ENCODE measurements around the gene SAYSD1.
"Not testable (repeated sequence)": the region's sequence is repeated elsewhere in the genome, so short reads cannot be mapped to it uniquely, and the experiment has no call there.

SAYSD1 gene, protein sequence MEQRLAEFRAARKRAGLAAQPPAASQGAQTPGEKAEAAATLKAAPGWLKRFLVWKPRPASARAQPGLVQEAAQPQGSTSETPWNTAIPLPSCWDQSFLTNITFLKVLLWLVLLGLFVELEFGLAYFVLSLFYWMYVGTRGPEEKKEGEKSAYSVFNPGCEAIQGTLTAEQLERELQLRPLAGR

DNA sequence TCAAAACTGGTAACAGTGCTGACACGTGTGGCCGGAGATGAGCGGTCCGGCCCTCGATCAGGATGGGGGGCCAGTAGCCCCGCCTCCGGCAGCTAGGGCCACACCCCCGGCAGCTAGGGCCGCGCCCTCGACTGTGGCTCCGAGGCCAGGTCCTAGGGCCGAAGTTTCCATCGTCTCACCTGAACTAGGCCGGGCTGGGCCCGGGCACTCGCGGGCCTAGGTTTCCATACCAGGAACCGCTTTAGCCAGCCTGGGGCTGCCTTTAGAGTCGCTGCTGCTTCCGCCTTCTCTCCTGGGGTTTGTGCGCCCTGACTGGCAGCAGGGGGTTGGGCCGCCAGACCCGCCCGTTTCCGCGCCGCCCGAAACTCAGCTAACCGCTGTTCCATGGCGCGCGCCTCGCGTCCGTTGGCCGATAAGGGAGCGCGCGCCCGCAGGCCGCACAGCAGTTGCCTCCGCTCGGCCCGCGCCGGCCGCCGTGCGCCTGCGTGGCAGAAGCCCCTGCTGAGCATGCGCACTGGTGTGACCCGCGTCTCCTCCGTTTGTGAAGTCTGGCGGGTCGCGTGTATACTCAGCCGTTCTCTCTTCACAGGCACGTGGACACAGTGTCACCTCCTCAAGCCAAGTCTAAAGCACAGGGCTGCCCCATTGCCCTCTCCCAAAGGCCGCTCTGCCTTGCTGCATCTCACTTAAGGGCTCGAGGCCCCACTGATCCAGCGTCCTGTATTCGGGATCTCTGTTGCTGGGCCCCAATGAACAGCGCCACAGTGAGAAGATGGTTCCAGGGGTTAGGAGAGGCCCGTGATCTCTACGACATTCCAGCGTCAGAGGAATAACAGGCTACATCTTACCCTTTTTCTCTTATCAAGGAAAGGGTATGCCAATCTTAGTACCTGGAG is at the start of gene SAYSD1:
Gene SAYSD1, minus strand, starts transcription at position 483 of the 896 bp plus-strand sequence. Its CDS starts 97 bp downstream, at position 386.
- DNase-seq: peak; percentile 97

DNA sequence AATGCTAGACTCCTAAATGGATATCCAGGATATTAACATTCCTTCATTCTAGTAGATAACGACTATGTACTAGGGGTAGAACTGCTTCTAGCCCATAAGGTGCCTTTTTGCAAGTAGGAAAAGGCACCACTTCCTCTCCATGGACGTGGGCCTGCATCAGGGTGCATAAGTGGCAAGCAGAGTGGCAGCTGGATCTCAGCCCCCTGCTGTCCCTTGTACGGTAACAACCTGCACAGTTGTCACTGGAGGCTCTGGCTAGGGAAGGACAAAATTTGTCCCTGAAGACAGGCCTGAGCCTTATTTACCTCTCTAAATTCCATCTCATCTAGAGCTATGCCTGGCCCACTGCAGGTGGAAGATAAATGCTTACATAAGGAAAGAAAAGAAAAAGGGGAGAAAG is 42.5 kb upstream of the SAYSD1 start:
- no peak for DNase-seq

GRCh38 chr6:39156801-39157200 is 41.8 kb upstream of the SAYSD1 start:
- no peak for DNase-seq

- no peak for DNase-seq
These were observed 39.7 kb upstream of the SAYSD1 start for GRCh38 chr6:39154705-39155104.

- DNase-seq: no peak
These were observed 38.9 kb upstream of the SAYSD1 start for GRCh38 chr6:39153766-39154397.

GRCh38 chr6:39152262-39152661 is 37.3 kb upstream of the SAYSD1 start:
- DNase-seq: no peak

GRCh38 chr6:39151211-39151610 is 36.2 kb upstream of the SAYSD1 start:
- DNase-seq: no peak

DNA sequence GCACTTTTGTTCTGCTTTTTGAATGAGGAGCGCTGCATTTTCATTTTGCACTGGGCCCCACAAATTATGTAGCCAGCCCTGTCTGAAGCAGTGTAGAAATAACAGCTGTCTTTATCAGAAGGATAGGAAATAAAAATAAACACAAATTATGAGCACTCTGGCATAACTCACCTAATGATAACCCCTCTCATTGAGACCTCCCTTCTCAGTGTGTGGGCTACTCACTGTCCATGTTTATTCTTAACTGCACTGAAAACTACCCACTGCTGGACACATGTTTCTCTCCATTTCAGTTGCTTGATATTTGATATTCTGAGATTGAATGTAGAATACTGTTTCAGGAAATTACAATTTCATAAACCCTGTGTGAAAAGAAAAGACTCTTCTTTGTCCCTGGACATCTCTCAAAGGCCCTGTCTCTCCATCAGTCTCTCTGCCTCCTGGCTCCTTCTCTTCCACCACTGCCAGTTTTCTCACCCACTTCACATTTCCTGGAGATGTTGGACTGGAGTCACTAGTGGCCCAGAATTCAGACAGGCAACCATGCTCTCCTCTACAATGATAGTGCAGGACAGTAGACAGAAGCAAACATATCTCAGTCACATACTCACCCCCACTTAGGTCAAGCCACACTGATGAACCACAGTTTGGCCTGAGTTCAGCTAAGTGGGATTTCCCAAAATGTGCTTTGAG is 29.6 kb upstream of the SAYSD1 start:
- no peak for DNase-seq

DNA sequence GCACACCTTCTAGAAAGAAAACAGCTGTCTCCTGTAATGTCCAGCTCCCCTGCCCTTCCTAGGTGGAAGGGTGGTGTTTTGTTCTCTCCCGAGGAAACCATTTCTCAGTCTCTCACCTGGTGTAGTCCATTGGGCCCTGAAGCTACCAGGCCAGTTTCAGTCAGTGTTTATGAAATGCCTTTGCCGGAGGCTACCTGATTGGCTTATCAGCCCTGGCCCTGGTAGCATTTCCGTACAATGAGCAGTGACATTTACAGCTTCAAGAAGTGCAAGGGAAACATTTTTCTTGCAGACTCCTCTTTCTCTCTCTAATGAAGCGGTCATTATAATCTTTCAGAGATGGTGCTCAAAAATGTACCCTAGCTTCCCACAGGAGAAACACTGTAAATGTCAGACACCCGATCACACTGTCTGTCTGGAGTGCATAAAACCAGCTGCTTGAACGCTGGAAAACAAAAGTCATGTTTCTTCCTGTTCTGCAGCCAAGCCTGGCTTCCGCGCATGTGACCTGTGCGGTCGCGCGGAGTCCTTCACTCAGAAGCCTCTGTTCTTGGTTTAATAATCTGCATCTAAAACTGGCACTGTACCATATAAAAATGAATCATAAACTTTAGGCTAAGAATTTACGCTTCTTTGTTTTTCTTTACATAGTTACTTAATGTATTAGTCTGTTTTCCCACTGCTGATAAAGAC is 28.4 kb upstream of the SAYSD1 start:
- DNase-seq: no peak

GRCh38 chr6:39140556-39141167 is 25.7 kb upstream of the SAYSD1 start:
- DNase-seq: no peak

- peak; percentile 84 for DNase-seq
These were observed 22.3 kb upstream of the SAYSD1 start for GRCh38 chr6:39137245-39137644.

GRCh38 chr6:39136207-39136606 is 21.2 kb upstream of the SAYSD1 start:
- DNase-seq: not testable (repeated sequence)

DNA sequence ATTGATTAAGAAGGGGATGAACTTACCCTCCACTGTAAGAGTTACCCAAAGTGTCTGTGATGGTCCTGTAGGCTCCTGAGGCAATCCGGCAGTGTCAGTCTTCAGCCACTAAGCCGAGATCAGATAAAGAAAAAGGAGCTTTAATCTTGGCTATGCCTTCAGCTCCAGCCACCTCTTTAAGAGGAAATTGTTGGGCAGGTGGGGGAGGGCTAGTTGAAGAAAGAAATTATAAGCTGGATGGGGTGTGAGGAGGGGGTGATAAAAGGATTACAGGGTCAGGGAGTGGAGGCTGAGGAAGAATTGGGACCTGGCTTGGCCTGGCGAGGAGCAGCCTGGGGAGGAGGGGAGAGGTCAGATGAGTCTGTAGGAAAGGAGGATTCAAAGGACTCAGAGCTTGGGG is 19.8 kb upstream of the SAYSD1 start:
- not testable (repeated sequence) for DNase-seq

DNA sequence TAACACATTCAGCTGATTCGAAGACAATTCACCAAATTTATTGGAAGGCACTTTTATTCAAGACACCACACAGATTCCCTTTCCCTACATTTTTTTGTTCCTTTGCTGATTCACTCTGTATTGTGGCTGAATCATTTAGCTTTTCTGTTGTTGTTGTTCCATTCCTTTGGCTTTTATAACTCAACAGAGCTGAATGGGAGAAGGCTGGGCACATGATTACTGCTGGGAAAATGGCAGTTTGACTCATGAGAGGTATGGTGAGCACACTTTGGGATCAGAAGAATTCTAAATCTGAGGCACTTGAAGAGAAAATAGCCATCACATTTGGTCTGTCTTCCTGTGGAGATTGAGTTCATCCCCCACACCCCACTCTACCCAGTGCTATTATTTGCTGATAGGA is 15.7 kb upstream of the SAYSD1 start:
- DNase-seq: no peak

DNA sequence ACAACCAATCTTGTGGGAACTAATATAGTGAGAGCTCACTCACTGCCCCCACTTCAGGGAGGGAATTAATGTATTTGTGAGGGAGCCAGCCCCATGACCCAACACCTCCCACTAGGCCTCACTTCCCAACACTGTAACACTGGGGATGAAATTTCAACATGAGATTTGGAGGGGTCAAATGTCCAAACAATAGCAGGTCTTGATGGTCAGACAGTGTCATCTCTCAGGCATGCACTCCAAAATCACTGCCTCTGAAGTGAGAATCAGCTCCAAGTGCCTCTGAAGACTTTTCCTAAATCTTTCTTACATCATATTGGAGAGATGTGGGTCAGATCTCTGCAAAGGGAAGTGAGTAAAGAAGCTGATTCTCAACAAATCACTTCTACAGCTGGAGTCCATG is 13.8 kb upstream of the SAYSD1 start:
- DNase-seq: no peak

GRCh38 chr6:39128106-39128505 is 13.1 kb upstream of the SAYSD1 start:
- no peak for DNase-seq

- DNase-seq: no peak
These were observed 9.1 kb upstream of the SAYSD1 start for GRCh38 chr6:39124114-39124513.

GRCh38 chr6:39118921-39119320 is 3.9 kb upstream of the SAYSD1 start:
- no peak for DNase-seq

GRCh38 chr6:39114388-39114703 is 640 bp downstream of the SAYSD1 start:
- DNase-seq: no peak

DNA sequence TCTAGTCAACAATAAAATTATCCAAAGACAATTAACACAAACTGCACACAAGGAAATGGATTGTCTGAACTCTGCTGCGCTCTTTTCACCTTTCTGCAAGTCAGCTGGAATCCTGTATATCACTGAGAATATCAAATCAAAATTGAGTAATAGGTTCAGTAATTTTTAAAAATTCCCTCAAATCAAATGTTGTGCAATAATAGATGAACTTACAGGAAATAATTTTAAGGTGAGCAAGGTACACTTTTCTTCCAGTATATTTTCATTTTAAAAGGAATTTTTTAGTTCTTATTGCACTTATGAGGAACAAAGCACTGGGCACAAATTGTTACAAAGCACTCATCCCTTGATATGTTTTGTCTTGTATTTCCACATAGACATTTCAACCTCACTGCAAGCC is 1.2 kb downstream of the SAYSD1 start:
- no peak for DNase-seq

DNA sequence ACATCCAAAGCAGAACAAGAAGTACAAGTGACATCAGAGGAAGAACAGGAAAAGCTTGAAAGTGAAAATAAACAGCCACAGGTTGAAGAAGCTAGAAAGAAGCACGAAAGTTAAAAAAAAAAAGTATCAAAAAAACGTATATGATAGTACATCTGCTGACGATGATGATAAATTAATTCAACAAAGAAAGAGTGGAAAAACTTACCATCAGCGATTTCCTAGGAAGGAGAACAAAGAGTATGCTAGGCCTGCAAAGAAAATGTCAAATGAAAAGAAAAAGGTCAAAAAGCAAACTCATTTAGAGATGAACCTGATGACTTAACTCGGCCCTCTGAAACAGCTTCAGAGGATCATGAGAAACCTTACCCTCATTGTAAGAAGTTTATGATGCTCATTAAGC is 3.7 kb downstream of the SAYSD1 start:
- no peak for DNase-seq
